HG02840 (cell line): ENCODE data around the gene RHOH.
"Not testable (repeated sequence)": the region's sequence is repeated elsewhere in the genome, so short reads cannot be mapped to it uniquely, and the experiment has no call there.

Experiments used
- ATAC-seq: cut with Tn5 transposase; IDR thresholded peaks from one replicate; pipeline ENCODE4 v1.9.1; 2021; ENCODE audit warnings: mild to moderate bottlenecking, moderate library complexity, moderate number of reproducible peaks; ENCODE audit not compliant: unreplicated experiment, low FRiP score

Gene RHOH

GRCh38 chr4:40196724-40197281 is at the start of gene RHOH:
Gene RHOH (plus strand): TSS chr4:40197031. CDS start chr4:40243387, 46,356 bp downstream.
- ATAC-seq: no peak

- ATAC-seq: not testable (repeated sequence)
Measured at GRCh38 chr4:40147490-40147889, 49.3 kb upstream of the RHOH start.

GRCh38 chr4:40149960-40150385 is 46.9 kb upstream of the RHOH start:
- no peak for ATAC-seq

GRCh38 chr4:40150932-40151331 is 45.9 kb upstream of the RHOH start:
- ATAC-seq: no peak

GRCh38 chr4:40152637-40153036 is 44.2 kb upstream of the RHOH start:
- ATAC-seq: no peak

- ATAC-seq: no peak
Measured at GRCh38 chr4:40157436-40157835, 39.4 kb upstream of the RHOH start.

GRCh38 chr4:40160258-40160657 is 36.6 kb upstream of the RHOH start:
- no peak for ATAC-seq

- no peak for ATAC-seq
Measured at GRCh38 chr4:40164459-40164858, 32.4 kb upstream of the RHOH start.

GRCh38 chr4:40165916-40166315 is 30.9 kb upstream of the RHOH start:
- ATAC-seq: no peak

GRCh38 chr4:40168070-40168469 is 28.8 kb upstream of the RHOH start:
- no peak for ATAC-seq

GRCh38 chr4:40170588-40170987 is 26.2 kb upstream of the RHOH start:
- ATAC-seq: peak; percentile 77

GRCh38 chr4:40173470-40173875 is 23.4 kb upstream of the RHOH start:
- no peak for ATAC-seq

- no peak for ATAC-seq
Measured at GRCh38 chr4:40176602-40177001, 20.2 kb upstream of the RHOH start.

- no peak for ATAC-seq
Measured at GRCh38 chr4:40177591-40177990, 19.2 kb upstream of the RHOH start.

- ATAC-seq: no peak
Measured at GRCh38 chr4:40178672-40179071, 18.2 kb upstream of the RHOH start.

- no peak for ATAC-seq
Measured at GRCh38 chr4:40179360-40179759, 17.5 kb upstream of the RHOH start.

GRCh38 chr4:40180356-40180755 is 16.5 kb upstream of the RHOH start:
- no peak for ATAC-seq

GRCh38 chr4:40182001-40182400 is 14.8 kb upstream of the RHOH start:
- ATAC-seq: no peak

- no peak for ATAC-seq
Measured at GRCh38 chr4:40182954-40183353, 13.9 kb upstream of the RHOH start.

- ATAC-seq: no peak
Measured at GRCh38 chr4:40183615-40184411, 13.0 kb upstream of the RHOH start.

GRCh38 chr4:40185830-40186664 is 10.8 kb upstream of the RHOH start:
- ATAC-seq: no peak
